Measurements from ENCODE around the gene CLEC2L. TPM values are rescaled to one million over a fixed set of nuclear protein-coding genes. Genes with fewer than 3 reads are reported as not detected.
A peak's percentile ranks its signal among the peaks of the same experiment; 100 is the strongest.

CLEC2L gene
- total RNA-seq, result not detected

- H3K27ac ChIP-seq, result no peak within 1 kb of the TSS
- H3K27me3 ChIP-seq, result peaks cover 0 to 12% of the 10 kb centered on the region in 2 donors
- TF ChIP-seq POLR2A (IDR thresholded peaks at IDR 0.05) (no peak), CTCF (IDR thresholded peaks at IDR 0.05) (no peak)
- no peaks in the 10 kb centered on the region for H3K9me3 ChIP-seq
- 2 to 7% methylated on average over 13 to 60 of the region's 75 CpGs for WGBS, 2 donors
- ATAC-seq (peak; percentile 52), DNase-seq (peak in 1 of 4 donors; percentile 32)
- intact Hi-C loops (cut with DNase I), result no loop called here
- peaks cover 6% of the 10 kb centered on the region for H3K4me1 ChIP-seq
- H3K36me3 ChIP-seq (replicated peaks in 1 of 2; ENCODE audit: insufficient read depth in 1 of 2, low read depth in 2 of 2), result no peaks in the 10 kb centered on the region
- H3K4me3 ChIP-seq, result no peak within 1 kb of the TSS
Observed at GRCh38 chr7:139523199-139523941, at the start of gene CLEC2L. CLEC2L (plus strand) TSS chr7:139523685; CDS start chr7:139523928, 243 bp downstream.

- no peaks in the 10 kb centered on the region for H3K36me3 ChIP-seq (replicated peaks in 1 of 2; ENCODE audit: insufficient read depth in 1 of 2, low read depth in 2 of 2)
- TF ChIP-seq CTCF (IDR thresholded peaks at IDR 0.05) (no peak), POLR2A (IDR thresholded peaks at IDR 0.05) (no peak)
- intact Hi-C loops (cut with DNase I), result no loop called here
- ATAC-seq (no peak), DNase-seq (no peak)
- H3K4me1 ChIP-seq, result peaks cover 12% of the 10 kb centered on the region
- WGBS, 2 donors, result 92 to 94% methylated on average over 8 of the region's 8 CpGs
- H3K27me3 ChIP-seq, result no peaks in the 10 kb centered on the region
- no peak overlapping the region for H3K4me3 ChIP-seq
- no peak overlapping the region for H3K27ac ChIP-seq
- H3K9me3 ChIP-seq, result no peaks in the 10 kb centered on the region
Observed at GRCh38 chr7:139476139-139476538, 47.3 kb upstream of the CLEC2L start.

GRCh38 chr7:139476891-139477290, 46.6 kb upstream of the CLEC2L start:
- Histone ChIP-seq H3K27ac (no peak overlapping the region), H3K27me3 (no peaks in the 10 kb centered on the region), H3K9me3 (no peaks in the 10 kb centered on the region), H3K4me3 (no peak overlapping the region), H3K4me1 (peaks cover 5% of the 10 kb centered on the region), H3K36me3 (replicated peaks in 1 of 2; ENCODE audit: insufficient read depth in 1 of 2, low read depth in 2 of 2) (no peaks in the 10 kb centered on the region)
- DNase-seq (no peak), ATAC-seq (no peak)
- intact Hi-C loops (cut with DNase I), result no loop called here
- 81 to 90% methylated on average over 6 of the region's 6 CpGs for WGBS, 2 donors
- TF ChIP-seq POLR2A (IDR thresholded peaks at IDR 0.05) (no peak), CTCF (IDR thresholded peaks at IDR 0.05) (no peak)

GRCh38 chr7:139479620-139480019, 43.9 kb upstream of the CLEC2L start:
- 58 to 69% methylated on average over 4 of the region's 4 CpGs for WGBS, 2 donors
- H3K27me3 ChIP-seq, result peaks cover 0 to 20% of the 10 kb centered on the region in 2 donors
- H3K27ac ChIP-seq, result no peak overlapping the region
- no peaks in the 10 kb centered on the region for H3K36me3 ChIP-seq (replicated peaks in 1 of 2; ENCODE audit: insufficient read depth in 1 of 2, low read depth in 2 of 2)
- TF ChIP-seq CTCF (IDR thresholded peaks at IDR 0.05), result no peak
- TF ChIP-seq POLR2A (IDR thresholded peaks at IDR 0.05), result no peak
- H3K9me3 ChIP-seq, result no peaks in the 10 kb centered on the region
- no peak for DNase-seq
- ATAC-seq, result no peak
- intact Hi-C loops (cut with DNase I), result no loop called here
- no peak overlapping the region for H3K4me3 ChIP-seq
- H3K4me1 ChIP-seq, result peaks cover 16% of the 10 kb centered on the region

GRCh38 chr7:139481364-139481763, 42.1 kb upstream of the CLEC2L start:
- no peaks in the 10 kb centered on the region for H3K9me3 ChIP-seq
- no peak for DNase-seq
- ATAC-seq, result no peak
- no peaks in the 10 kb centered on the region for H3K36me3 ChIP-seq (replicated peaks in 1 of 2; ENCODE audit: insufficient read depth in 1 of 2, low read depth in 2 of 2)
- TF ChIP-seq CTCF (IDR thresholded peaks at IDR 0.05) (no peak), POLR2A (IDR thresholded peaks at IDR 0.05) (no peak)
- H3K4me3 ChIP-seq, result no peak overlapping the region
- 82 to 89% methylated on average over 4 of the region's 4 CpGs for WGBS, 2 donors
- peaks cover 0 to 20% of the 10 kb centered on the region in 2 donors for H3K27me3 ChIP-seq
- no peak overlapping the region for H3K27ac ChIP-seq
- H3K4me1 ChIP-seq, result peaks cover 16% of the 10 kb centered on the region
- intact Hi-C loops (cut with DNase I), result no loop called here
